ENCODE data around the gene CEP57. TPM values are rescaled to one million over a fixed set of nuclear protein-coding genes. Genes with fewer than 3 reads are reported as not detected.

Gene CEP57
- total RNA-seq, 1 donor from 2014 or later: 78.3 TPM

GRCh38 chr11:95832763-95833162 lies 42.5 kb downstream of the CEP57 start:
- Mint-ChIP-seq H3K4me1 (peaks cover 5% of the 10 kb centered on the region), H3K27ac (no peak overlapping the region), H3K4me3 (no peak overlapping the region), H3K36me3 (peaks cover 30% of the 10 kb centered on the region), H3K27me3 (ENCODE audit: low read depth) (no peaks in the 10 kb centered on the region), H3K9me3 (no peaks in the 10 kb centered on the region)
- DNase-seq (ENCODE audit: low spot score in 2 of 2, unreplicated experiment in 2 of 2): no peak
- TF ChIP-seq, protein P1, sequence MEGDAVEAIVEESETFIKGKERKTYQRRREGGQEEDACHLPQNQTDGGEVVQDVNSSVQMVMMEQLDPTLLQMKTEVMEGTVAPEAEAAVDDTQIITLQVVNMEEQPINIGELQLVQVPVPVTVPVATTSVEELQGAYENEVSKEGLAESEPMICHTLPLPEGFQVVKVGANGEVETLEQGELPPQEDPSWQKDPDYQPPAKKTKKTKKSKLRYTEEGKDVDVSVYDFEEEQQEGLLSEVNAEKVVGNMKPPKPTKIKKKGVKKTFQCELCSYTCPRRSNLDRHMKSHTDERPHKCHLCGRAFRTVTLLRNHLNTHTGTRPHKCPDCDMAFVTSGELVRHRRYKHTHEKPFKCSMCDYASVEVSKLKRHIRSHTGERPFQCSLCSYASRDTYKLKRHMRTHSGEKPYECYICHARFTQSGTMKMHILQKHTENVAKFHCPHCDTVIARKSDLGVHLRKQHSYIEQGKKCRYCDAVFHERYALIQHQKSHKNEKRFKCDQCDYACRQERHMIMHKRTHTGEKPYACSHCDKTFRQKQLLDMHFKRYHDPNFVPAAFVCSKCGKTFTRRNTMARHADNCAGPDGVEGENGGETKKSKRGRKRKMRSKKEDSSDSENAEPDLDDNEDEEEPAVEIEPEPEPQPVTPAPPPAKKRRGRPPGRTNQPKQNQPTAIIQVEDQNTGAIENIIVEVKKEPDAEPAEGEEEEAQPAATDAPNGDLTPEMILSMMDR (IDR thresholded peaks at IDR 0.05; ENCODE audit: unreplicated experiment): no peak

- Mint-ChIP-seq H3K4me3 (no peak overlapping the region), H3K4me1 (peaks cover 5% of the 10 kb centered on the region), H3K9me3 (no peaks in the 10 kb centered on the region), H3K27me3 (ENCODE audit: low read depth) (no peaks in the 10 kb centered on the region), H3K36me3 (peaks cover 30% of the 10 kb centered on the region), H3K27ac (no peak overlapping the region)
- TF ChIP-seq, protein P1 (IDR thresholded peaks at IDR 0.05; ENCODE audit: unreplicated experiment): no peak
- no peak for DNase-seq (ENCODE audit: low spot score in 2 of 2, unreplicated experiment in 2 of 2)
These were observed 43.1 kb downstream of the CEP57 start for GRCh38 chr11:95833378-95833777.

GRCh38 chr11:95835351-95835750 lies 45.1 kb downstream of the CEP57 start:
- Mint-ChIP-seq H3K36me3 (peaks cover 29% of the 10 kb centered on the region), H3K4me3 (no peak overlapping the region), H3K9me3 (no peaks in the 10 kb centered on the region)

GRCh38 chr11:95835768-95836488 lies 45.6 kb downstream of the CEP57 start:
- no peak overlapping the region for H3K4me3 Mint-ChIP-seq
- H3K36me3 Mint-ChIP-seq: peaks cover 29% of the 10 kb centered on the region
- H3K27me3 Mint-ChIP-seq (ENCODE audit: low read depth): no peaks in the 10 kb centered on the region
- peak; percentile 20 to 61 for DNase-seq (ENCODE audit: low spot score in 2 of 2, unreplicated experiment in 2 of 2)
- H3K9me3 Mint-ChIP-seq: no peaks in the 10 kb centered on the region
- H3K27ac Mint-ChIP-seq: peak overlapping the region; percentile 9
- TF ChIP-seq, protein P1 (IDR thresholded peaks at IDR 0.05; ENCODE audit: unreplicated experiment): peak; percentile 84
- peaks cover 3% of the 10 kb centered on the region for H3K4me1 Mint-ChIP-seq

More at GRCh38 chr11:95835351-95835750, 45.1 kb downstream of the CEP57 start:
- H3K27me3 Mint-ChIP-seq (ENCODE audit: low read depth): no peaks in the 10 kb centered on the region
- H3K4me1 Mint-ChIP-seq: peaks cover 5% of the 10 kb centered on the region
- no peak for DNase-seq (ENCODE audit: low spot score in 2 of 2, unreplicated experiment in 2 of 2)
- TF ChIP-seq, protein P1 (IDR thresholded peaks at IDR 0.05; ENCODE audit: unreplicated experiment): no peak
- H3K27ac Mint-ChIP-seq: no peak overlapping the region

DNA sequence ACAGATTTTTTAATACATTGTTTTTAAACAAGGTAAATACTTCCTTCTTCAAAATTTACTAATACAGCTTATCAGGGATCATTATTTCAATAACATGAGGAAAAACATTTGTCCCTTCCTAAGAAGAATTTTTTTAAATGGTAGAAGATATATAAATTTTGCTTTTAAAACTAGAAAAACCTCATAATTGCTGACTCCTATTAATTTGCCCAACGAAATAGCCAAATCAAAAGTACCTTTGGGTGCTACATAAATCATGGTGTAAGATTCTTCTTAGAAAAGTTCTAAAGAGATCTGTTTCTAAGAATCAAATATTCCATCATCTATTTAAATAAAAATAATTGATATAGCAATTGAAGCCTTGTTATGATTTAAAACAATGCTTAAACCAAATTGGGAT lies 54.9 kb downstream of the CEP57 start:
- H3K4me1 Mint-ChIP-seq: no peaks in the 10 kb centered on the region
- no peaks in the 10 kb centered on the region for H3K27me3 Mint-ChIP-seq (ENCODE audit: low read depth)
- H3K9me3 Mint-ChIP-seq: no peaks in the 10 kb centered on the region
- TF ChIP-seq, protein P1 (IDR thresholded peaks at IDR 0.05; ENCODE audit: unreplicated experiment): no peak
- H3K36me3 Mint-ChIP-seq: peaks cover 13% of the 10 kb centered on the region
- no peak overlapping the region for H3K4me3 Mint-ChIP-seq
- H3K27ac Mint-ChIP-seq: no peak overlapping the region
- no peak for DNase-seq (ENCODE audit: low spot score in 2 of 2, unreplicated experiment in 2 of 2)
